GM12891 (cell line): ENCODE data around the gene MAL.

Experiments
- PAX5 ChIP-seq: IDR thresholded peaks from 2 replicates; pipeline ENCODE4 v1.6.1; 2011; ENCODE audit warnings: low read length, moderate library complexity, mild to moderate bottlenecking; ENCODE audit not compliant: insufficient read depth, severe bottlenecking
- POLR2A ChIP-seq: IDR thresholded peaks from 2 replicates; pipeline ENCODE4 v1.6.1; 2011; ENCODE audit warnings: low read depth, low read length, control low read depth
- POLR2AphosphoS5 ChIP-seq: IDR thresholded peaks from 2 replicates; pipeline ENCODE4 v1.6.1; 2011; ENCODE audit warnings: low read depth, low read length, control low read depth
- POU2F2 ChIP-seq: IDR thresholded peaks from 2 replicates; pipeline ENCODE4 v1.6.1; 2011; ENCODE audit warnings: low read depth, mild to moderate bottlenecking, control low read depth, low read length, moderate library complexity
- SPI1 ChIP-seq: IDR thresholded peaks from 2 replicates; pipeline ENCODE4 v1.6.1; 2011; ENCODE audit warnings: low read depth, low read length, control low read depth
- TAF1 ChIP-seq: IDR thresholded peaks from 2 replicates; pipeline ENCODE4 v1.6.1; 2011; ENCODE audit warnings: low read depth, low read length, control low read depth

- TF ChIP-seq POLR2A (no peak), POLR2AphosphoS5 (no peak), TAF1 (no peak), POU2F2 (no peak), SPI1 (no peak), PAX5 (no peak)
Measured at GRCh38 chr2:95077861-95078603, 52.5 kb downstream of the MAL start.
